Measurements from ENCODE around the gene ERC2.

DNA sequence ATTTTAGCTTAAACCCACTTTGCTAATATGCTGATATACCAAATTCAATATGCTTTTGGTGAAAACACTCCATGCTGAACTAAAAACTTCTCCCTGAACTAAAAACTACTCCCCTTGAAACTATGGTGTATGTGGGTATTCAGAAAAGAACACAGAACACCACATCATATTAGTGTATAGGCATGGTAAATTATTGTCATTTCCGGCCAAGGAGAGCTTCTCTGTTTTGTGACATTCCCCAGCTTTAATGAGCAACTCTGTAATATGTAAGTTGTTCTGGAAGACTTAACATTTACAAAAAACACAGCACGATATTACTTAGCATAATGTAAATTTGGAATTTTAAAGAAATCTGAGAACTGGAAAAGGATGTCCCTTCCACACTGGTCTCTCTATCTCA is 711.3 kb downstream of the ERC2 start:
- no peak for TF ChIP-seq POLR2A (IDR thresholded peaks at IDR 0.05)
- TF ChIP-seq, protein P1, sequence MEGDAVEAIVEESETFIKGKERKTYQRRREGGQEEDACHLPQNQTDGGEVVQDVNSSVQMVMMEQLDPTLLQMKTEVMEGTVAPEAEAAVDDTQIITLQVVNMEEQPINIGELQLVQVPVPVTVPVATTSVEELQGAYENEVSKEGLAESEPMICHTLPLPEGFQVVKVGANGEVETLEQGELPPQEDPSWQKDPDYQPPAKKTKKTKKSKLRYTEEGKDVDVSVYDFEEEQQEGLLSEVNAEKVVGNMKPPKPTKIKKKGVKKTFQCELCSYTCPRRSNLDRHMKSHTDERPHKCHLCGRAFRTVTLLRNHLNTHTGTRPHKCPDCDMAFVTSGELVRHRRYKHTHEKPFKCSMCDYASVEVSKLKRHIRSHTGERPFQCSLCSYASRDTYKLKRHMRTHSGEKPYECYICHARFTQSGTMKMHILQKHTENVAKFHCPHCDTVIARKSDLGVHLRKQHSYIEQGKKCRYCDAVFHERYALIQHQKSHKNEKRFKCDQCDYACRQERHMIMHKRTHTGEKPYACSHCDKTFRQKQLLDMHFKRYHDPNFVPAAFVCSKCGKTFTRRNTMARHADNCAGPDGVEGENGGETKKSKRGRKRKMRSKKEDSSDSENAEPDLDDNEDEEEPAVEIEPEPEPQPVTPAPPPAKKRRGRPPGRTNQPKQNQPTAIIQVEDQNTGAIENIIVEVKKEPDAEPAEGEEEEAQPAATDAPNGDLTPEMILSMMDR (IDR thresholded peaks at IDR 0.05) = no peak

All from heart left ventricle (tissue), 13 donors.